HEK293T (cell line): Measurements from ENCODE around the gene ACTL9.

ENCODE experiments used
- BHLHE40 ChIP-seq: fragments of 450-650 bp; IDR thresholded peaks from 2 replicates; pipeline ENCODE4 v1.6.1; 2016; ENCODE audit warnings: mild to moderate bottlenecking, moderate library complexity, borderline replicate concordance
- FOXM1 ChIP-seq: fragments of 450-650 bp; IDR thresholded peaks from 2 replicates; pipeline ENCODE4 v1.6.1; 2017; ENCODE audit warnings: mild to moderate bottlenecking, borderline replicate concordance
- NFRKB ChIP-seq: fragments of 450-650 bp; IDR thresholded peaks from 2 replicates; pipeline ENCODE4 v1.6.1; 2016; ENCODE audit warnings: mild to moderate bottlenecking, moderate library complexity

DNA sequence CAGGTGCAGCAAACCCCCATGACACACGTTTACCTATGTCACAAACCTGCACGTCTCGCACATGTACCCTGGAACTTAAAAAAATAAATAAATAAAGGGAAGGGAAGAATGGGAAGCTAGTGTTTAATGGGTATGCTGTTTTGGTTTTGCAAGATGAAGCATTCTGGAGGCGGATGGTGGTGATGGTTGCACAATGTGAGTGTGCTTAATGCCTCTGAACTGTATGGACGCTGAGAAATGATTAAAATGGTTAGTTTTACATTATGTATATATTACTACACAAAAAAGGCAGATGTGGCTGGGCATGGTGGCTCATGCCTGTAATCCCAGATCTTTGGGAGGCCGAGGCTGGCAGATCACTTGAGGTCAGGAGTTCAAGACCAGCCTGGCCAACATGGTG, 50.4 kb downstream of the ACTL9 start:
- TF ChIP-seq NFRKB (no peak), BHLHE40 (no peak), FOXM1 (no peak)
